Measurements from ENCODE around the gene ARL14EP. TPM values are rescaled to one million over a fixed set of nuclear protein-coding genes. Genes with fewer than 3 reads are reported as not detected.

ARL14EP gene
- polyA plus RNA-seq, 1 donor from 2014 or later, result 44.5 TPM

- TF ChIP-seq REST (IDR thresholded peaks at IDR 0.05; ENCODE audit: borderline replicate concordance) (no peak), RAD21 (conservative IDR thresholded peaks at IDR 0.05) (no peak), MXI1 (conservative IDR thresholded peaks at IDR 0.05; ENCODE audit: poor library complexity, severe bottlenecking) (no peak), POLR2AphosphoS5 (IDR thresholded peaks at IDR 0.05) (no peak), EZH2 (IDR thresholded peaks at IDR 0.05; ENCODE audit: borderline replicate concordance, insufficient read depth, low read length, poor library complexity, severe bottlenecking) (no peak), CTCF (IDR thresholded peaks at IDR 0.05; ENCODE audit: poor library complexity, severe bottlenecking) (no peak), EP300 (conservative IDR thresholded peaks at IDR 0.05; ENCODE audit: poor library complexity, severe bottlenecking) (no peak)
- Histone ChIP-seq H3K9me3 (ENCODE audit: low read length) (no peaks in the 10 kb centered on the region), H3K4me3 (ENCODE audit: low read length) (no peak overlapping the region), H2AFZ (ENCODE audit: low read depth, low read length) (no peak overlapping the region), H3K9ac (ENCODE audit: low read length) (no peak overlapping the region), H3K79me2 (replicated peaks; ENCODE audit: insufficient read depth, low read length) (no peaks in the 10 kb centered on the region), H3K27me3 (ENCODE audit: insufficient read depth, low read depth, low read length) (no peaks in the 10 kb centered on the region), H3K9me2 (ENCODE audit: insufficient read depth, low read length) (no peaks in the 10 kb centered on the region), H3K27ac (ENCODE audit: low read length) (no peak overlapping the region), H3K36me3 (ENCODE audit: insufficient read depth, low read length) (no peaks in the 10 kb centered on the region), H4K20me1 (ENCODE audit: insufficient read depth) (no peaks in the 10 kb centered on the region), H3F3A (ENCODE audit: insufficient read depth, low read length, poor library complexity, severe bottlenecking) (no peaks in the 10 kb centered on the region), H3K4me2 (ENCODE audit: low read length) (no peak overlapping the region)
Measured at GRCh38 chr11:30311189-30311588, 11.7 kb upstream of the ARL14EP start.

GRCh38 chr11:30312243-30312642 is 10.7 kb upstream of the ARL14EP start:
- Histone ChIP-seq H4K20me1 (ENCODE audit: insufficient read depth) (no peaks in the 10 kb centered on the region), H3K9me3 (ENCODE audit: low read length) (no peaks in the 10 kb centered on the region), H2AFZ (ENCODE audit: low read depth, low read length) (no peak overlapping the region), H3K79me2 (replicated peaks; ENCODE audit: insufficient read depth, low read length) (no peaks in the 10 kb centered on the region), H3K27me3 (ENCODE audit: insufficient read depth, low read depth, low read length) (no peaks in the 10 kb centered on the region), H3K9me2 (ENCODE audit: insufficient read depth, low read length) (no peaks in the 10 kb centered on the region), H3K27ac (ENCODE audit: low read length) (no peak overlapping the region), H3K4me2 (ENCODE audit: low read length) (no peak overlapping the region), H3F3A (ENCODE audit: insufficient read depth, low read length, poor library complexity, severe bottlenecking) (no peaks in the 10 kb centered on the region), H3K36me3 (ENCODE audit: insufficient read depth, low read length) (no peaks in the 10 kb centered on the region), H3K9ac (ENCODE audit: low read length) (no peak overlapping the region), H3K4me3 (ENCODE audit: low read length) (no peak overlapping the region)
- TF ChIP-seq EP300 (conservative IDR thresholded peaks at IDR 0.05; ENCODE audit: poor library complexity, severe bottlenecking), result no peak
- TF ChIP-seq POLR2AphosphoS5 (IDR thresholded peaks at IDR 0.05), result no peak
- TF ChIP-seq REST (IDR thresholded peaks at IDR 0.05; ENCODE audit: borderline replicate concordance), result no peak
- TF ChIP-seq SMC3 (conservative IDR thresholded peaks at IDR 0.05; ENCODE audit: poor library complexity), result no peak
- no peak for TF ChIP-seq MXI1 (conservative IDR thresholded peaks at IDR 0.05; ENCODE audit: poor library complexity, severe bottlenecking)
- TF ChIP-seq TAF1 (IDR thresholded peaks at IDR 0.05; ENCODE audit: low read depth), result no peak
- no peak for TF ChIP-seq EZH2 (IDR thresholded peaks at IDR 0.05; ENCODE audit: borderline replicate concordance, insufficient read depth, low read length, poor library complexity, severe bottlenecking)
- no peak for TF ChIP-seq RAD21 (conservative IDR thresholded peaks at IDR 0.05)
- TF ChIP-seq CTCF (IDR thresholded peaks at IDR 0.05; ENCODE audit: poor library complexity, severe bottlenecking), result no peak

All from neural cell (in vitro differentiated cells).